BLaER1 (cell line): ENCODE measurements around the gene SHISA6.

Experiments
- H3K27ac ChIP-seq: shearing (Covaris generic); formaldehyde crosslinking; 2 replicates; pipeline ENCODE4 v1.8.1; 2022
- H3K27me3 ChIP-seq: shearing (Covaris generic); formaldehyde crosslinking; 2 replicates; pipeline ENCODE4 v1.8.1; 2022
- H3K36me3 ChIP-seq: shearing (Covaris generic); formaldehyde crosslinking; 2 replicates; pipeline ENCODE4 v1.8.1; 2022
- H3K4me1 ChIP-seq: shearing (Covaris generic); formaldehyde crosslinking; 2 replicates; pipeline ENCODE4 v1.8.1; 2022
- H3K4me2 ChIP-seq: shearing (Covaris generic); formaldehyde crosslinking; 2 replicates; pipeline ENCODE4 v1.8.1; 2022
- H3K4me3 ChIP-seq: shearing (Covaris generic); formaldehyde crosslinking; 2 replicates; pipeline ENCODE4 v1.8.1; 2022
- H3K9ac ChIP-seq: shearing (Covaris generic); formaldehyde crosslinking; 2 replicates; pipeline ENCODE4 v1.8.1; 2022
- H3K9me3 ChIP-seq: shearing (Covaris generic); formaldehyde crosslinking; 2 replicates; pipeline ENCODE4 v1.8.1; 2022
- H4K20me1 ChIP-seq: shearing (Covaris generic); formaldehyde crosslinking; 2 replicates; pipeline ENCODE4 v1.8.1; 2022
- Cebpa-rat ChIP-seq: shearing (Covaris generic); IDR thresholded peaks from 2 replicates; pipeline ENCODE4 v1.8.1; 2022

The SHISA6 gene

DNA sequence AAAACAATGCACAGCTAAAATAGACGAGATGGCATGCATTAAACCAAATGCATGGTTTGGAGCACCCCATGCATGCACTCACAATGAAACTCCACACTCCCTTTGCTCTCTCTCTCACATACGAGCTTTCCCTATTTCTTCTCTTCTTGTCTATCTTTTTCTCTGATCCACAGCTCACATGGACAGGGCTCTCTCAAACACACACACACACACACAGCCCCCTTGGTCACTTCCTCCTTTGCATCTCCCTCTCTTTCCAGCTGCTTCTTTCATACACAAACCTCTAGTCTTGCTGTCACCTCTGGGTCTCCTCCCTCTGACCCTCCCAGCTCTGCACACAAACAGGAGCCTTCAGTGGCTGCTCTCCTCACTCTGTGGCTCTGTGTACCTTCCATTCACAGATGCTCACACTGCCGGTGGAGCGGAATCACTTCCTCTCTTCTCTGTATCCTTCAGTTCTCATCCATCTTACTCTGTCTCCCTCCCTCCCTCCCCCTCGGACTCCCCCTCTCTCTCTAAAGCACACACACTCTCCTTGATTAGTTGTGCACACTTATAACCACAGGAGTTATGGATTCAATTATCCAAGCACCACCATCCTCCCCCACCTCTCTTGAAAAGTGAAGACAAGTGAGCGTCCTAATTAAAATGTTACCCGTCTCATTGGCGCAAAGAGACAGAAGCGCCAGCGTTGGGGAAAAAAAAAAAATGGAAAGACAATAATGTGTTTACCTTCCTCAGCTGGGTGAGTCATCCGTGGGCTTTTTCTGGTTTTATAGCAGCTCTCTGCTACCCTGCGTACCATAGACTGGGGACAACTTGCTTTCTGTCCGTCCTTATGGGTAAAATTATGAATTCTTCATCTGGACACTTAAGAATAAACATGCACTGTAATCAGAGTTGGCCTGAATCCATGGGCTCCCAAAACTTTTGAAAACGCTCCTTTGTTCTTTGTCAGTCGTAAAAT lies 90.8 kb downstream of the SHISA6 start:
- Histone ChIP-seq H3K36me3 (no peaks in the 10 kb centered on the region), H4K20me1 (no peaks in the 10 kb centered on the region), H3K4me3 (no peak overlapping the region), H3K27me3 (no peaks in the 10 kb centered on the region), H3K4me2 (no peak overlapping the region), H3K9ac (no peak overlapping the region), H3K27ac (no peak overlapping the region), H3K9me3 (no peaks in the 10 kb centered on the region), H3K4me1 (no peaks in the 10 kb centered on the region)
- TF ChIP-seq Cebpa-rat = no peak

DNA sequence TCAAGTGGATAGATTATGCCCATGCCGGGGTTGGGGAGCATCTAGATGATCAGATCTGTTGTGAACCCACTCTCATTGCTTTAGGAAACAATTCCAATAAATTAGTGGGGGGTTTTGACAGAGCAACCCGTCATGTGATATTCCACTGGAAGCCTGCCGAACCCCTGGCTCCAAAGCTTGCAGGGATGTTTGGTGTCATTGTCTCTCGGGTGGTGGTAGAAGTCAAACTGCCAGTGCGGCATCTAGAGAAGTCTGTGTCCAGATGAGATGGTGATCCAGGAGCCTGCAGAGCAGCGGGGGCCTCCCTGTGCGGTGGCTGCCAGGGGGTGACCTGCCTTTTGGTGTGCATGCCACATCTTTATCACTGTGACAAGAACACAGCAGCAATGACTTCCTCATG lies 91.7 kb downstream of the SHISA6 start:
- H3K9me3 ChIP-seq = no peaks in the 10 kb centered on the region
- no peak overlapping the region for H3K27ac ChIP-seq
- no peaks in the 10 kb centered on the region for H3K27me3 ChIP-seq
- H3K4me2 ChIP-seq = no peak overlapping the region
- no peaks in the 10 kb centered on the region for H3K36me3 ChIP-seq
- no peak overlapping the region for H3K4me3 ChIP-seq
- TF ChIP-seq Cebpa-rat = no peak
- H4K20me1 ChIP-seq = no peaks in the 10 kb centered on the region
- H3K4me1 ChIP-seq = no peaks in the 10 kb centered on the region
- H3K9ac ChIP-seq = no peak overlapping the region

DNA sequence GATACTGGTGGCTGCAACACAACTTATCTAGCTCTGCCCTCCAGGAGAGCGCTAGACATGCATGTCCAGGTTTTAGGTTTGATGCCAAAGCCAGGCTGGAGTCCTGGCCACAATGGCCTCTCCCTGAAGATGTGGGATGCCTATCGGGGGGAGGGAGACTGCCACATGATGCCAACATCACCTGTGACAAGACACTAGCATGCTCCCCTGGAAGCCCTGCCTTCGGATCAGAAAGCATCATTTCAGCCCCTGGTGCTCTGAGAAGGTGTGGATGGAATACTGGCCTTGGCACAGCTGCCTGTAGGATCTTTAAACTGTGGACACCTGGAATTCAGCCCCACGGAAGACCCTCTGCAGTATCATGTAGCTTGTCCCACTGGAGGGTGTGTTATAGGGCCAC lies 93.5 kb downstream of the SHISA6 start:
- no peak overlapping the region for H3K4me2 ChIP-seq
- no peaks in the 10 kb centered on the region for H3K36me3 ChIP-seq
- H3K9me3 ChIP-seq = no peaks in the 10 kb centered on the region
- no peaks in the 10 kb centered on the region for H4K20me1 ChIP-seq
- H3K4me3 ChIP-seq = no peak overlapping the region
- no peak for TF ChIP-seq Cebpa-rat
- no peaks in the 10 kb centered on the region for H3K4me1 ChIP-seq
- no peak overlapping the region for H3K9ac ChIP-seq
- no peak overlapping the region for H3K27ac ChIP-seq
- H3K27me3 ChIP-seq = no peaks in the 10 kb centered on the region

DNA sequence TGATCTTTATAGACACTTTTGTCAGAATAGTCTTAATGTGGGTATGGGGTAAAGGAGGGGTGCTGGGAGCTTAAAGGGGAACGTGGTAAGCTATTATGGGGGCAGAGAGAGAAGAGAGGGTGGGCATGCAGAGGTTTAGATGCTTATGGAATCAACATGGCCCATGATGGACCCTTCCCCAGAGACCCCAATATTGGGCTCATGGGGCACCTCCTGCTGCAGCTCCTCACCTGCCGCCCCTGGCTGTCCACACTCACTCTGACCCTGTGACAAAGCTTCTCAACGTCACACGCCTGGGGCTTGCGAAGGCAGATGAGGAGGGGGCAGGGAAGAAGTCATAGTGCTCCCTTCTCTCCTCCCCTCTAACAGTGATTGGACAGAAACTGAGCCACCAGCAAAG lies 95.3 kb downstream of the SHISA6 start:
- H3K4me3 ChIP-seq = no peak overlapping the region
- H4K20me1 ChIP-seq = no peaks in the 10 kb centered on the region
- no peaks in the 10 kb centered on the region for H3K4me1 ChIP-seq
- no peak overlapping the region for H3K4me2 ChIP-seq
- no peak for TF ChIP-seq Cebpa-rat
- H3K36me3 ChIP-seq = no peaks in the 10 kb centered on the region
- H3K27me3 ChIP-seq = no peaks in the 10 kb centered on the region
- no peak overlapping the region for H3K9ac ChIP-seq
- no peaks in the 10 kb centered on the region for H3K9me3 ChIP-seq
- no peak overlapping the region for H3K27ac ChIP-seq

DNA sequence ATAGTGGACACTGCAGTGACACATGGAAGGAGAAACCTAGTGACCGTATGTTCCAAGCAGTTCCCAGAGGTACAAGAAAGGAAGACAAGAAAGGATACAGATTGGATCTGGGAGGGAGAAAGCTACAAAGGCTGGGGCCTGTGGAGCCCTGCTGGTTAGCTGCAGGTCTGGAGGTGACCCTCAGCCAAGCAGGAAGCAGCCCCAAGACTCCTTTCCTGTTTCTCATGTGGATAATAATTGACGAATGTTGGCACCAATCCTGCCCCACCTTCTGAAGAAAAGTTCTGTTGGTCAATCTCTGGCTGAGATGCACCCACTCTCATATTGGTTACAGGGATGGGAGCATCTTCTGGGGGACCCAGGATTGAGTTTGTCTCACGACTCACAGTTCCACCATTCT lies 99.8 kb downstream of the SHISA6 start:
- no peaks in the 10 kb centered on the region for H4K20me1 ChIP-seq
- TF ChIP-seq Cebpa-rat = no peak
- H3K9me3 ChIP-seq = no peaks in the 10 kb centered on the region
- H3K4me2 ChIP-seq = no peak overlapping the region
- H3K27ac ChIP-seq = no peak overlapping the region
- H3K36me3 ChIP-seq = no peaks in the 10 kb centered on the region
- no peaks in the 10 kb centered on the region for H3K4me1 ChIP-seq
- H3K27me3 ChIP-seq = no peaks in the 10 kb centered on the region
- no peak overlapping the region for H3K9ac ChIP-seq
- no peak overlapping the region for H3K4me3 ChIP-seq

DNA sequence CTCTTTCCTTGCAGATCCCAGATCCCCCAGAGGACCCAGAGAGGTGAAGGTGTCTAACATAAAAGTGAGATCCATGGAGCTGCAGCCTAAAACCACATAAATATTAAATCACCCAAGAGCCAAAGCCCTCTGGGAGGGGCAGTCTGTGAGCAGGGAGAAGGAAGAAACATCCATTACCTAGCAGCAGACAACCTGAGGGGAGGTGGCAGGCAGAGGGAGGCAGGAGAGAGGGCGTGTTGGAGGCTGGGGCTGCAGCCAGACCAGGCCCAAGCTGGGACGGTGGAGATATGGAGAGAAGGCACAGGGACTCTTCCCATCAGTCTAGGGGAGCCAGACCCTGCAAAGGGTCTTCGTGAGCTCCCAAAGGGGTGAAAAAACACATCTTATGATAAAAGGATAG lies 101.1 kb downstream of the SHISA6 start:
- H3K27ac ChIP-seq = no peak overlapping the region
- no peaks in the 10 kb centered on the region for H4K20me1 ChIP-seq

DNA sequence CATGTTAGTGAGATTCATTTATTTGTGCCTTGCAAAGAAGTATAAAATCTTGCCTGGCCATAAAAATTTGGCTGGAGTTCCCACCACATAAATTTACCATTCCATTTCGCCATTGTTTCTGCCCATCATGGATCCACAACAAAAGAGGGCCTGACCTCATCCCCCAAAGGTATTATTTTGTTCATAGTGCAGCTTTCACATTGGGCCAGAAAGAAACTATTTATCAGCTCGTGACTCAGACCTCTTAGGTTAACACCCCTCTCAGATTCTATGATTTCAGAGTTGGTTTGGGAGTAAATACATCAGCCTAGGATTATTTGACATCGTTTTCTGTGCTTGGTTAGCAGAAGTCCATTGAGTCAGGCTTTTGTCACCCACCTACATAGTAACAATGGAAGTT lies 108.1 kb downstream of the SHISA6 start:
- no peaks in the 10 kb centered on the region for H3K36me3 ChIP-seq
- no peaks in the 10 kb centered on the region for H3K9me3 ChIP-seq
- no peak overlapping the region for H3K4me3 ChIP-seq
- H4K20me1 ChIP-seq = no peaks in the 10 kb centered on the region
- no peaks in the 10 kb centered on the region for H3K27me3 ChIP-seq
- H3K27ac ChIP-seq = no peak overlapping the region
- no peak overlapping the region for H3K4me2 ChIP-seq
- no peak for TF ChIP-seq Cebpa-rat
- H3K4me1 ChIP-seq = no peaks in the 10 kb centered on the region
- H3K9ac ChIP-seq = no peak overlapping the region

More for the DNA sequence above, 101.1 kb downstream of the SHISA6 start:
- TF ChIP-seq Cebpa-rat = no peak
- Histone ChIP-seq H3K4me3 (no peak overlapping the region), H3K9ac (no peak overlapping the region), H3K4me2 (no peak overlapping the region), H3K9me3 (no peaks in the 10 kb centered on the region), H3K36me3 (no peaks in the 10 kb centered on the region), H3K4me1 (no peaks in the 10 kb centered on the region), H3K27me3 (no peaks in the 10 kb centered on the region)

DNA sequence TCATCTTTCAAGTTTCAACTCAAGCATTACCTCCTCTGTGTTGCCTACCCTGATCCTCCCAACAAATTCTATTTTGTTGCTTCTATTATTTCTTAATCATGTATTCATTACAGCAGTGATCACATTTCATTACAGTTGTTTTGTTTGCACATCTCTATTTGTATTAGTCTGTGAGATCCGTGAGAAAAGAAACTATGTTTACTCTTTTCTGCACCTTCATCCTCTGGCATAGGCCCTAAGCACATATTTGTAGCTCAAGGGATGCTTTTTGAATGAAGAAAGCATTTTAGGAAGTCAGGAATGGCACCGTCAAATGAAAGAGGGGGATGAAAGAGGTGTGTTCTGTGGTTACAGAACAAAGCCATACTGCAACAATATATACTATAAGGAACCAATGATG lies 110.5 kb downstream of the SHISA6 start:
- H3K27me3 ChIP-seq = no peaks in the 10 kb centered on the region
- no peaks in the 10 kb centered on the region for H3K36me3 ChIP-seq
- no peak overlapping the region for H3K27ac ChIP-seq
- no peaks in the 10 kb centered on the region for H3K4me1 ChIP-seq
- H3K4me3 ChIP-seq = no peak overlapping the region
- H3K9ac ChIP-seq = no peak overlapping the region
- H3K9me3 ChIP-seq = no peaks in the 10 kb centered on the region
- no peak overlapping the region for H3K4me2 ChIP-seq
- no peak for TF ChIP-seq Cebpa-rat
- H4K20me1 ChIP-seq = no peaks in the 10 kb centered on the region

DNA sequence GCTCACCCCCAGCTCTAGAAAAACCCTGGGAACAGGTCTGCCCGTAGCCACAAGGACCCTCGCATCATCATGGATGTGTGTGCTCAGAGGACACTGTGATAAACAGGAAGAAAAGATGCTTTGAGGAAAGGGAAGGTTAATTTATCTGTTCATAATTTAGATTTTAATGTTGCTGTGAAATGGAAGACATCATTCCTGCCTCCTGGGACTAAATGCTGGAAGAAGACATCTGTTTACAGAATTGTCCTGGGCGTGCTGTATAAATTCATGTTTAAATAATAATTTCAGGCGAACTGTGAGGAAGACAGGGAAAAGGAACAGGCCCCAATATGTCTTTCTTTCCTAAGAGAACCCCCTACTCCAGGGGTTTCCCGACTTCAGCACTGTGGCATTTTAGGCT lies 112.6 kb downstream of the SHISA6 start:
- no peak overlapping the region for H3K9ac ChIP-seq
- no peaks in the 10 kb centered on the region for H3K27me3 ChIP-seq
- H4K20me1 ChIP-seq = no peaks in the 10 kb centered on the region
- H3K27ac ChIP-seq = no peak overlapping the region
- no peak for TF ChIP-seq Cebpa-rat
- H3K4me1 ChIP-seq = no peaks in the 10 kb centered on the region
- H3K36me3 ChIP-seq = no peaks in the 10 kb centered on the region
- no peak overlapping the region for H3K4me3 ChIP-seq
- H3K9me3 ChIP-seq = no peaks in the 10 kb centered on the region
- H3K4me2 ChIP-seq = no peak overlapping the region

DNA sequence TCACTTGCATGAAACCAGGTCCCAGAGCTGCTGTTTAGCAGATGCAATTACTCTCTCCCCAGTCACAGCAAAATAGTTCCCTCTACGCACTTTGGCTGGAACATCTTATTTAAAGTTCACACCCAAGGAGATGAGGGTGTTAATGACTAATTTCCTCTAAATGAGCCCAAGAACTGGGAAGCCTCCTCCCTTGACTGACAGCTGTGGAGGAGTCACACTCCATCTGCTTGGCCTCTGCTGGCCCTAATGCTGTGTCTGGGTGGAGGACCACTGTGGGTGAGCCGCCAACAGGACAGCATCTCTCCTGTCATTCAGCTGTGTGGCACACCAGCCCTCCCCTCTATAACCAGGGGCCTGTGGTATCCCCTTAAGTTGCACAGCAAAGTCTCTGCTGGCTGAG lies 115.4 kb downstream of the SHISA6 start:
- H3K27ac ChIP-seq = no peak overlapping the region
- H3K9ac ChIP-seq = no peak overlapping the region
- H3K4me1 ChIP-seq = no peaks in the 10 kb centered on the region
- H3K4me3 ChIP-seq = no peak overlapping the region
- H3K9me3 ChIP-seq = no peaks in the 10 kb centered on the region
- H3K27me3 ChIP-seq = no peaks in the 10 kb centered on the region
- no peak for TF ChIP-seq Cebpa-rat
- no peaks in the 10 kb centered on the region for H4K20me1 ChIP-seq
- H3K36me3 ChIP-seq = no peaks in the 10 kb centered on the region
- no peak overlapping the region for H3K4me2 ChIP-seq
